Adrenal gland (tissue), 5 donors: ENCODE results near the gene C5orf15.

ENCODE experiments used
- POLR2A ChIP-seq, 2 donors: fragments of 450-650 bp; IDR thresholded peaks; one replicate each; pipeline ENCODE4 v1.6.1; 2017; ENCODE audit warnings: antibody characterized with exemption in 2 of 2, mild to moderate bottlenecking in 2 of 2, moderate library complexity in 1 of 2
- TF ChIP-seq, protein P1 (sequence below), 6 experiments: fragments of 450-650 bp in 4 of 6; fragments of 200-600 bp in 2 of 6; sonication (generic) in 1 of 6; IDR thresholded peaks; 1 replicate in 5 of 6; 2 replicates in 1 of 6; pipeline versions ENCODE4 v1.5.1 to v1.8.0; 2016 to 2021; ENCODE audit warnings: antibody characterized with exemption in 6 of 6, mild to moderate bottlenecking in 2 of 6, moderate library complexity in 1 of 6
- donor health status: DM: no; HTN: no; CAD: no.

DNA sequence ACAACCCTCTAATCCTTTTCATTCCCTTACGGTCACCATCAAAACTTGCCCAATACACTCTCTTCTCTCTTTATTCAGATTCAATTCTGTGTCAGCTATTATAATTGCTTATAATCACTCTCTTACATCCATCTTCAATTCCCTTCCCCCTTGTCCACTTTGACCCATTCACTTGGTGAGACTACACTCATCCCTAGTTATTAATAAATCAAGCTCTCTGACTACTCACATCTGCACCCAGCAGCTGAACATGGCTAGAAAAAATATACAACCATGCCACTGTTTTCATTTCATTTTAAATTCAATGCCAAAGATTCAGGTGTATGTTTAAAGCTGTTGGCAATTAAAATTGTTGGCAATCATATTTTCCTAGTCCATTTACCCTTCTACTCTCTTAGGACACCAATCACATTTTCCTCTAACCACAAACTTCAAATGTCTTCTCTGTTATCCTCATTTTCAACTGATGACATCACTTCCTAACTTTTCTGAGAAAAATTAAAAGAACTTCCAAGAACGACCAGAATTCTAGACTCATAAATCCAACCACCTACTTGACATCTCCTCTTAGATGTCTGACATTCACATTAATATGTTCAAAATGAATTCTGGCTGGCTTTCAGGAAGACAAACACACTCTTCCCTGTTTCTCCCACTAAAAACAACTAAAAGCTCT is 5.5 kb downstream of the C5orf15 start:
- TF ChIP-seq, protein P1, sequence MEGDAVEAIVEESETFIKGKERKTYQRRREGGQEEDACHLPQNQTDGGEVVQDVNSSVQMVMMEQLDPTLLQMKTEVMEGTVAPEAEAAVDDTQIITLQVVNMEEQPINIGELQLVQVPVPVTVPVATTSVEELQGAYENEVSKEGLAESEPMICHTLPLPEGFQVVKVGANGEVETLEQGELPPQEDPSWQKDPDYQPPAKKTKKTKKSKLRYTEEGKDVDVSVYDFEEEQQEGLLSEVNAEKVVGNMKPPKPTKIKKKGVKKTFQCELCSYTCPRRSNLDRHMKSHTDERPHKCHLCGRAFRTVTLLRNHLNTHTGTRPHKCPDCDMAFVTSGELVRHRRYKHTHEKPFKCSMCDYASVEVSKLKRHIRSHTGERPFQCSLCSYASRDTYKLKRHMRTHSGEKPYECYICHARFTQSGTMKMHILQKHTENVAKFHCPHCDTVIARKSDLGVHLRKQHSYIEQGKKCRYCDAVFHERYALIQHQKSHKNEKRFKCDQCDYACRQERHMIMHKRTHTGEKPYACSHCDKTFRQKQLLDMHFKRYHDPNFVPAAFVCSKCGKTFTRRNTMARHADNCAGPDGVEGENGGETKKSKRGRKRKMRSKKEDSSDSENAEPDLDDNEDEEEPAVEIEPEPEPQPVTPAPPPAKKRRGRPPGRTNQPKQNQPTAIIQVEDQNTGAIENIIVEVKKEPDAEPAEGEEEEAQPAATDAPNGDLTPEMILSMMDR (IDR thresholded peaks at IDR 0.05) = no peak
- TF ChIP-seq POLR2A (IDR thresholded peaks at IDR 0.05) = no peak
